OCI-LY3 (cell line): ENCODE results near the gene ALDH1A3.

Experiments used
- H2AFZ ChIP-seq: fragments of 200-600, 300-600 bp; shearing (Covaris generic); 2 replicates; pipeline ENCODE4 v1.6.0; 2014; ENCODE audit warnings: antibody characterized with exemption, low read depth, low read length
- H3K27ac ChIP-seq: fragments of 200-600, 300-600 bp; sonication (generic); 2 replicates; pipeline ENCODE4 v1.5.1; 2014; ENCODE audit warnings: mild to moderate bottlenecking, low read length, moderate library complexity, mixed read lengths
- H3K27me3 ChIP-seq: fragments of 200-600, 300-600 bp; sonication (generic); 2 replicates; pipeline ENCODE4 v1.6.1; 2014; ENCODE audit warnings: low read depth, low read length, mixed read lengths
- H3K36me3 ChIP-seq: fragments of 200-600, 300-600 bp; sonication (generic); replicated peaks from 2 replicates; pipeline ENCODE3; 2014; ENCODE audit warnings: low read depth, low read length, mixed read lengths
- H3K4me1 ChIP-seq: fragments of 300-600, 200-600 bp; sonication (generic); 2 replicates; pipeline ENCODE4 v1.6.1; 2014; ENCODE audit warnings: low read length, mixed read lengths
- H3K4me2 ChIP-seq: fragments of 200-600, 300-600 bp; sonication (generic); 2 replicates; pipeline ENCODE4 v1.6.1; 2014; ENCODE audit warnings: low read length, mixed read lengths
- H3K4me3 ChIP-seq: fragments of 300-600, 200-600 bp; sonication (generic); 2 replicates; pipeline ENCODE4 v1.5.1; 2014; ENCODE audit warnings: antibody characterized with exemption, mild to moderate bottlenecking, low read length, moderate library complexity
- H3K79me2 ChIP-seq: fragments of 300-600, 200-600 bp; shearing (Covaris generic); 2 replicates; pipeline ENCODE4 v1.6.1; 2014; ENCODE audit warnings: mild to moderate bottlenecking, low read length, mixed read lengths
- H3K9ac ChIP-seq: fragments of 300-600, 200-600 bp; shearing (Covaris generic); 2 replicates; pipeline ENCODE4 v1.6.0; 2014; ENCODE audit warnings: mild to moderate bottlenecking, low read length, moderate library complexity
- H3K9me3 ChIP-seq: fragments of 200-600, 300-600 bp; shearing (Covaris generic); 2 replicates; pipeline ENCODE4 v1.6.1; 2014; ENCODE audit warnings: low read length, mixed read lengths; ENCODE audit not compliant: insufficient read depth
- H4K20me1 ChIP-seq: fragments of 200-600, 300-600 bp; sonication (generic); 2 replicates; pipeline ENCODE4 v1.6.1; 2016; ENCODE audit warnings: low read length, mixed read lengths; ENCODE audit not compliant: insufficient read depth
- CTCF ChIP-seq: fragments of 200-600, 300-600 bp; sonication (generic); IDR thresholded peaks from 2 replicates; pipeline ENCODE4 v1.5.1; 2014; ENCODE audit warnings: antibody characterized with exemption, low read length, low read depth
- EZH2phosphoT487 ChIP-seq: fragments of 200-600 bp; shearing (Covaris generic); IDR thresholded peaks from 2 replicates; pipeline ENCODE4 v1.6.1; 2018; ENCODE audit warnings: antibody characterized with exemption, mixed run types, low read depth

ALDH1A3 gene

GRCh38 chr15:100880139-100880896 is 687 bp downstream of the ALDH1A3 start:
- Histone ChIP-seq H3K4me1 (no peaks in the 10 kb centered on the region), H2AFZ (no peak overlapping the region), H3K79me2 (no peaks in the 10 kb centered on the region), H3K27ac (no peak overlapping the region), H3K9me3 (no peaks in the 10 kb centered on the region), H3K4me3 (no peak overlapping the region), H3K36me3 (no peaks in the 10 kb centered on the region), H3K9ac (no peak overlapping the region), H4K20me1 (no peaks in the 10 kb centered on the region), H3K4me2 (no peak overlapping the region), H3K27me3 (peaks cover 10% of the 10 kb centered on the region)
- TF ChIP-seq CTCF = no peak
- TF ChIP-seq EZH2phosphoT487 = no peak

GRCh38 chr15:100880897-100881242 is 1.2 kb downstream of the ALDH1A3 start:
- Histone ChIP-seq H3K27me3 (peaks cover 15% of the 10 kb centered on the region), H3K79me2 (no peaks in the 10 kb centered on the region), H3K9ac (no peak overlapping the region), H3K4me1 (no peaks in the 10 kb centered on the region), H3K27ac (no peak overlapping the region), H3K9me3 (no peaks in the 10 kb centered on the region), H3K4me2 (no peak overlapping the region), H4K20me1 (no peaks in the 10 kb centered on the region), H3K4me3 (no peak overlapping the region), H2AFZ (no peak overlapping the region), H3K36me3 (no peaks in the 10 kb centered on the region)
- no peak for TF ChIP-seq EZH2phosphoT487
- no peak for TF ChIP-seq CTCF

- Histone ChIP-seq H2AFZ (no peak overlapping the region), H3K4me3 (no peak overlapping the region), H3K4me1 (no peaks in the 10 kb centered on the region), H3K9me3 (no peaks in the 10 kb centered on the region), H3K27me3 (peaks cover 17% of the 10 kb centered on the region), H3K79me2 (no peaks in the 10 kb centered on the region), H3K36me3 (no peaks in the 10 kb centered on the region), H3K4me2 (no peak overlapping the region), H4K20me1 (no peaks in the 10 kb centered on the region), H3K27ac (no peak overlapping the region), H3K9ac (no peak overlapping the region)
- no peak for TF ChIP-seq EZH2phosphoT487
- TF ChIP-seq CTCF = no peak
Observed at GRCh38 chr15:100881573-100882336, 2.1 kb downstream of the ALDH1A3 start.

- no peak overlapping the region for H3K27ac ChIP-seq
- H3K27me3 ChIP-seq = peaks cover 28% of the 10 kb centered on the region
- no peak overlapping the region for H3K4me2 ChIP-seq
- H2AFZ ChIP-seq = no peak overlapping the region
- no peaks in the 10 kb centered on the region for H3K79me2 ChIP-seq
- no peaks in the 10 kb centered on the region for H3K4me1 ChIP-seq
- no peaks in the 10 kb centered on the region for H4K20me1 ChIP-seq
- H3K9me3 ChIP-seq = no peaks in the 10 kb centered on the region
- H3K4me3 ChIP-seq = no peak overlapping the region
- H3K36me3 ChIP-seq = no peaks in the 10 kb centered on the region
- TF ChIP-seq EZH2phosphoT487 (no peak), CTCF (no peak)
- no peak overlapping the region for H3K9ac ChIP-seq
Observed at GRCh38 chr15:100885116-100885515, 5.5 kb downstream of the ALDH1A3 start.
